B cell (primary cell): ENCODE measurements around the gene DPY19L1. TPM values are rescaled to one million over a fixed set of nuclear protein-coding genes. Genes with fewer than 3 reads are reported as not detected.
"Not testable (repeated sequence)": the region's sequence is repeated elsewhere in the genome, so short reads cannot be mapped to it uniquely, and the experiment has no call there.

Experiments
- ATAC-seq: fragments of 200-7000 bp; cut with Tn5 transposase; one replicate; pipeline ENCODE4 v1.10.0; 2021; ENCODE audit warnings: low read depth, mild to moderate bottlenecking, moderate number of reproducible peaks, moderate library complexity
- CTCF ChIA-PET: fragments of 350-600 bp; sonication (Branson Sonifier 250); formaldehyde crosslinking; loops from one replicate; lab custom pipeline; 2021; ENCODE audit warnings: antibody characterized with exemption, inconsistent platforms; lab: Charles Lee
- POLR2A ChIA-PET: fragments of 350-600 bp; sonication (Branson Sonifier 250); formaldehyde crosslinking; loops from one replicate; lab custom pipeline; 2021; ENCODE audit warnings: antibody characterized with exemption; lab: Charles Lee
- DNase-seq: peaks from one replicate; pipeline ENCODE4 v3.0.0; 2013
- H2AFZ ChIP-seq: 2 replicates; pipeline ENCODE4 v1.6.1; 2012; ENCODE audit warnings: mild to moderate bottlenecking, low read depth, low read length; ENCODE audit not compliant: insufficient read depth, poor library complexity, severe bottlenecking
- H3K27ac ChIP-seq, 2 donors: 1 replicate in 1 of 2; 2 replicates in 1 of 2; pipeline ENCODE4 v1.5.1; 2012 to 2013; ENCODE audit warnings: low read length in 2 of 2, mild to moderate bottlenecking in 2 of 2, moderate library complexity in 1 of 2
- H3K27me3 ChIP-seq, 4 experiments: fragments of 200-600 bp in 1 of 4; sonication (generic) in 1 of 4; replicated peaks in 1 of 4; 1 replicate in 2 of 4; 2 replicates in 2 of 4; pipeline versions ENCODE4 v1.6.1 to v1.7.0; 2013 to 2016; ENCODE audit warnings: low read length in 3 of 4, mild to moderate bottlenecking in 2 of 4, mixed read lengths in 1 of 4, moderate library complexity in 1 of 4; ENCODE audit not compliant: insufficient read depth in 4 of 4, control insufficient read depth in 3 of 4; ENCODE audit errors: control extremely low read depth in 1 of 4
- H3K36me3 ChIP-seq, 2 experiments: replicated peaks in 1 of 2; 1 replicate in 1 of 2; 2 replicates in 1 of 2; pipeline versions ENCODE4 v1.6.1 to v1.7.1; 2013; ENCODE audit warnings: low read length in 1 of 2; ENCODE audit not compliant: insufficient read depth in 2 of 2, control insufficient read depth in 1 of 2; ENCODE audit errors: control extremely low read depth in 1 of 2, extremely low read depth in 1 of 2
- H3K4me1 ChIP-seq, 2 donors: fragments of 200-600 bp in 1 of 2; sonication (generic) in 1 of 2; 1 replicate in 1 of 2; 2 replicates in 1 of 2; pipeline versions ENCODE4 v1.5.1 to v1.6.1; 2013 to 2017; ENCODE audit warnings: low read length in 2 of 2; ENCODE audit not compliant: control insufficient read depth in 2 of 2, insufficient read depth in 2 of 2
- H3K4me2 ChIP-seq: replicated peaks from 2 replicates; pipeline ENCODE3; 2012; ENCODE audit warnings: mild to moderate bottlenecking, low read depth, low read length; ENCODE audit not compliant: poor library complexity, severe bottlenecking
- H3K4me3 ChIP-seq, 5 experiments: fragments of 200-600 bp in 1 of 5; sonication (generic) in 1 of 5; 1 replicate in 3 of 5; 2 replicates in 2 of 5; pipeline versions ENCODE4 v1.5.1 to v1.7.0; 2011 to 2016; ENCODE audit warnings: low read length in 4 of 5, mild to moderate bottlenecking in 4 of 5, low read depth in 2 of 5, control low read depth in 1 of 5, moderate library complexity in 1 of 5; ENCODE audit not compliant: insufficient read depth in 1 of 5; ENCODE audit errors: control extremely low read depth in 1 of 5, extremely low read depth in 1 of 5
- H3K79me2 ChIP-seq: fragments of 200-600 bp; sonication (generic); one replicate; pipeline ENCODE4 v1.6.0; 2016; ENCODE audit warnings: low read length; ENCODE audit not compliant: control insufficient read depth, insufficient read depth
- H3K9ac ChIP-seq: fragments of 200-600 bp; sonication (generic); 2 replicates; pipeline ENCODE4 v1.6.1; 2017; ENCODE audit warnings: mild to moderate bottlenecking, low read length, moderate library complexity
- H3K9me3 ChIP-seq, 3 donors: one replicate each; pipeline versions ENCODE4 v1.6.1 to v1.7.1; 2013; ENCODE audit warnings: low read length in 2 of 3; ENCODE audit not compliant: control insufficient read depth in 2 of 3, insufficient read depth in 1 of 3; ENCODE audit errors: control extremely low read depth in 1 of 3
- H4K20me1 ChIP-seq: 2 replicates; pipeline ENCODE4 v1.6.0; 2012; ENCODE audit warnings: mild to moderate bottlenecking, low read length; ENCODE audit not compliant: insufficient read depth, control insufficient read depth, poor library complexity, severe bottlenecking
- H3K27ac Mint-ChIP-seq: one replicate; pipeline ENCODE4 v1.8.0; 2021; ENCODE audit warnings: mixed read lengths
- H3K27me3 Mint-ChIP-seq: one replicate; pipeline ENCODE4 v1.8.0; 2021; ENCODE audit warnings: mixed read lengths
- H3K4me1 Mint-ChIP-seq: one replicate; pipeline ENCODE4 v1.8.0; 2021; ENCODE audit warnings: mixed read lengths
- H3K4me3 Mint-ChIP-seq: one replicate; pipeline ENCODE4 v1.8.0; 2021; ENCODE audit warnings: mixed read lengths
- H3K9me3 Mint-ChIP-seq: one replicate; pipeline ENCODE4 v1.8.0; 2022; ENCODE audit warnings: mixed read lengths; ENCODE audit not compliant: insufficient read depth
- CTCF ChIP-seq: fragments of 200-600 bp; IDR thresholded peaks from one replicate; pipeline ENCODE4 v1.8.0; 2022; ENCODE audit warnings: antibody characterized with exemption, mild to moderate bottlenecking
- EZH2 ChIP-seq: IDR thresholded peaks from 2 replicates; pipeline ENCODE4 v1.6.1; 2012; ENCODE audit warnings: borderline replicate concordance, low read depth, mild to moderate bottlenecking, moderate library complexity, low read length; ENCODE audit not compliant: insufficient read depth, poor library complexity, severe bottlenecking
- WGBS: methylation state at CpG from one replicate; pipeline ENCODE4 v1.1.5; 2013; ENCODE audit warnings: missing lambda C conversion rate; ENCODE audit not compliant: insufficient coverage; 5-methylcytosine and 5-hydroxymethylcytosine counted together
- intact Hi-C: fragments of 100-400 bp; cut with micrococcal nuclease; formaldehyde crosslinking; loops from one replicate; pipeline ENCODE4 v1.10.0; 2022
- polyA plus RNA-seq: library from polyadenylated mRNA; depleted of rRNA; stranded (reverse); fragments of >200 nt; gene quantifications from 2 replicates; pipeline ENCODE4 v1.2.3, GENCODE V29; 2012
- total RNA-seq, 2 donors: library from RNA; stranded (reverse); fragments of 120-200 nt in 1 of 2; gene quantifications; 1 replicate in 1 of 2; 2 replicates in 1 of 2; pipeline versions ENCODE4 v1.2.3 to v1.2.4, GENCODE V29; 2013 to 2022

Gene DPY19L1
- total and polyA plus RNA-seq, 2 donors (not counting 1 experiment from before 2014, with no cell fraction given) = 2.0 to 13.0 TPM

- Histone ChIP-seq H3K79me2 (no peaks in the 10 kb centered on the region), H3K4me2 (no peak overlapping the region), H4K20me1 (no peaks in the 10 kb centered on the region), H3K27ac (no peak overlapping the region), H3K9me3 (no peaks in the 10 kb centered on the region), H3K9ac (no peak overlapping the region), H2AFZ (no peak overlapping the region), H3K4me3 (no peak overlapping the region), H3K4me1 (no peaks in the 10 kb centered on the region), H3K27me3 (no peaks in the 10 kb centered on the region), H3K36me3 (no peaks in the 10 kb centered on the region)
- ATAC-seq (no peak), DNase-seq (no peak)
- ChIA-PET POLR2A (no interaction called here), CTCF (no interaction called here)
- no CpG with 5 or more reads among the region's 3 CpGs for WGBS
- Mint-ChIP-seq H3K9me3 (no peaks in the 10 kb centered on the region), H3K4me3 (no peak overlapping the region), H3K27ac (no peak overlapping the region), H3K27me3 (no peaks in the 10 kb centered on the region), H3K4me1 (peaks cover 5% of the 10 kb centered on the region)
- no peak for TF ChIP-seq EZH2
- TF ChIP-seq CTCF = no peak
- intact Hi-C loops = no loop called here
These were observed 63.9 kb downstream of the DPY19L1 start for GRCh38 chr7:34973400-34973760.

DNA sequence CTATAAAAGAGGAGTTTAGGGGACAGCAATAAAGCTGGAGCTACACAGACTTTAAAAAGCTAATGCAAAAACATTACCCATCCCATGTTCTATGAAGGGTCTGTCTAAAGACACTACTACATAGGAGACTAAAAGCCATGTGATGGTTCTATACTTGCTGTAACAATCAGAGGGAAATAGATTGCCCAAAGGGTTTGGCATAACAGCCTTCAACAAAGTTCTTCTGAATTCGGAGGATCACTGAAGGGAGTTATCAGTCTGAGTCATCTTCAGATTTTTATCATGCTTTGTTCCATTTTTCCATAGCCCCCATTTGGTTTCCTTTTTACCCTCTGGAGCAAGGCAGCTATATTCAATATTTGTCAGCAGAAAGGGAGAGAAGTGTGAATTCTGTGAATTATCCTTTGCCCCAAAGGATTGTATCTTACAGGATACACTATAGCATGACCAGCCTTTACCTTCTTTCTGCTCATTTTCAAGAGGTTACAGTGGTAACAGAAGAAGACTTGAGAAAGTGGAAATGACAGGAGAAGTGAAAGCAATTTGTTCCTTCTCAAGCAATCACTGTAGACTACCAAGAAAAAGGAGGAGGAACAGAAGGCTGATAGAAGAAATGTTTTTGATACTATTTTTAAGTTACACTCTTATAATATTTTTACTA, 64.4 kb downstream of the DPY19L1 start:
- H3K36me3 ChIP-seq, intact Hi-C loops, H3K4me1 ChIP-seq, H3K4me1 Mint-ChIP-seq, H3K4me3 Mint-ChIP-seq, ATAC-seq, H4K20me1 ChIP-seq, H3K27ac Mint-ChIP-seq, H3K9me3 Mint-ChIP-seq, H3K79me2 ChIP-seq, H3K9ac ChIP-seq, H3K4me3 ChIP-seq, POLR2A ChIA-PET, H3K9me3 ChIP-seq, H3K27me3 Mint-ChIP-seq, H2AFZ ChIP-seq, DNase-seq, H3K27ac ChIP-seq, H3K4me2 ChIP-seq, H3K27me3 ChIP-seq: not testable (repeated sequence)
- WGBS = 73% methylated on average over 1 of the region's 1 CpG
- CTCF ChIA-PET = interaction anchor here (0.6 kb wide), 1 partner anchor 929 kb away, joined by 3 read pairs; no protein-coding TSS in a partner anchor

GRCh38 chr7:34967818-34968217, 69.5 kb downstream of the DPY19L1 start:
- H3K4me3 Mint-ChIP-seq, H3K9me3 Mint-ChIP-seq, H3K27ac ChIP-seq, DNase-seq, H3K27me3 ChIP-seq, H3K9me3 ChIP-seq, H4K20me1 ChIP-seq, H3K27ac Mint-ChIP-seq, H3K36me3 ChIP-seq, H3K79me2 ChIP-seq, H3K4me3 ChIP-seq, H3K4me1 ChIP-seq, ATAC-seq, H3K4me2 ChIP-seq, H3K27me3 Mint-ChIP-seq, intact Hi-C loops, H2AFZ ChIP-seq, CTCF ChIA-PET, POLR2A ChIA-PET, H3K9ac ChIP-seq, H3K4me1 Mint-ChIP-seq: not testable (repeated sequence)
- no CpG with 5 or more reads among the region's 1 CpG for WGBS
